GM23338 (cell line): ENCODE measurements around the gene DNAH6. TPM values are rescaled to one million over a fixed set of nuclear protein-coding genes. Genes with fewer than 3 reads are reported as not detected.

Source experiments
- ATAC-seq: fragments of 200-7000 bp; cut with Tn5 transposase; 3 replicates; pipeline ENCODE4 v1.9.1; 2020
- DNase-seq: peaks from one replicate; pipeline ENCODE4 v3.0.0-alpha.2; 2015; ENCODE audit warnings: low spot score
- H2AFZ ChIP-seq: fragments of 200-600 bp; sonication (generic); 2 replicates; pipeline ENCODE4 v1.8.0; 2016; ENCODE audit warnings: antibody characterized with exemption, mild to moderate bottlenecking, moderate library complexity
- H3F3A ChIP-seq: fragments of 200-600 bp; sonication (generic); replicated peaks from 2 replicates; pipeline ENCODE4 v1.8.0; 2017; ENCODE audit warnings: antibody characterized with exemption, mixed run types, low read depth
- H3K27ac ChIP-seq: fragments of 200-600 bp; sonication (generic); 2 replicates; pipeline ENCODE4 v1.6.1; 2016; ENCODE audit warnings: low read depth
- H3K27me3 ChIP-seq: fragments of 200-600 bp; sonication (generic); 2 replicates; pipeline ENCODE4 v1.8.0; 2016; ENCODE audit warnings: mild to moderate bottlenecking, mixed run types, moderate library complexity; ENCODE audit not compliant: insufficient read depth
- H3K36me3 ChIP-seq: fragments of 200-600 bp; sonication (generic); 2 replicates; pipeline ENCODE4 v1.8.0; 2016; ENCODE audit warnings: mild to moderate bottlenecking; ENCODE audit not compliant: insufficient read depth
- H3K4me1 ChIP-seq: fragments of 200-600 bp; sonication (generic); 2 replicates; pipeline ENCODE4 v1.8.0; 2016; ENCODE audit warnings: mild to moderate bottlenecking, moderate library complexity; ENCODE audit not compliant: insufficient read depth
- H3K4me2 ChIP-seq: fragments of 200-600 bp; sonication (generic); 2 replicates; pipeline ENCODE4 v1.7.1; 2017; ENCODE audit warnings: mixed run types
- H3K4me3 ChIP-seq: fragments of 200-600 bp; sonication (generic); 2 replicates; pipeline ENCODE4 v1.6.1; 2016; ENCODE audit warnings: mixed run types
- H3K79me2 ChIP-seq: fragments of 200-600 bp; sonication (generic); replicated peaks from 2 replicates; pipeline ENCODE4 v1.8.0; 2017; ENCODE audit warnings: mild to moderate bottlenecking; ENCODE audit not compliant: insufficient read depth
- H3K9me2 ChIP-seq: fragments of 200-600 bp; sonication (generic); 2 replicates; pipeline ENCODE4 v1.8.0; 2017; ENCODE audit not compliant: insufficient read depth
- H4K20me1 ChIP-seq: fragments of 200-600 bp; sonication (generic); replicated peaks from 2 replicates; pipeline ENCODE4 v1.8.0; 2017; ENCODE audit warnings: mild to moderate bottlenecking; ENCODE audit not compliant: insufficient read depth
- H3K27ac Mint-ChIP-seq: 2 replicates; pipeline ENCODE4 v1.8.0; 2020; ENCODE audit warnings: inconsistent platforms, mild to moderate bottlenecking, moderate library complexity, mixed read lengths
- H3K27me3 Mint-ChIP-seq: 3 replicates; pipeline ENCODE4 v1.8.0; 2022; ENCODE audit warnings: low read depth, mild to moderate bottlenecking, moderate library complexity, mixed read lengths, inconsistent platforms; ENCODE audit not compliant: insufficient read depth, poor library complexity
- H3K36me3 Mint-ChIP-seq: 3 replicates; pipeline ENCODE4 v1.8.0; 2021; ENCODE audit warnings: low read depth, mild to moderate bottlenecking, inconsistent platforms, moderate library complexity, mixed read lengths
- H3K4me1 Mint-ChIP-seq: 3 replicates; pipeline ENCODE4 v1.8.0; 2020; ENCODE audit warnings: mild to moderate bottlenecking, inconsistent platforms, mixed read lengths
- H3K4me3 Mint-ChIP-seq: 3 replicates; pipeline ENCODE4 v1.8.0; 2021; ENCODE audit warnings: moderate library complexity, mild to moderate bottlenecking, inconsistent platforms, mixed read lengths
- H3K9me3 Mint-ChIP-seq: 3 replicates; pipeline ENCODE4 v1.8.0; 2020; ENCODE audit warnings: moderate library complexity, mild to moderate bottlenecking, inconsistent platforms, mixed read lengths
- CREB1 ChIP-seq: fragments of 250-450 bp; sonication (Bioruptor Pico); IDR thresholded peaks from 2 replicates; pipeline ENCODE4 v1.5.0; 2020; ENCODE audit warnings: low read depth, mild to moderate bottlenecking, moderate library complexity
- EZH2 ChIP-seq: fragments of 200-600 bp; sonication (generic); IDR thresholded peaks from one replicate; pipeline ENCODE4 v1.8.0; 2017; ENCODE audit warnings: antibody characterized with exemption, mild to moderate bottlenecking, low read depth; ENCODE audit not compliant: unreplicated experiment
- EZH2phosphoT487 ChIP-seq: fragments of 200-600 bp; sonication (generic); IDR thresholded peaks from one replicate; pipeline ENCODE4 v1.8.1; 2018; ENCODE audit warnings: antibody characterized with exemption; ENCODE audit not compliant: unreplicated experiment
- POLR2AphosphoS5 ChIP-seq: IDR thresholded peaks from 2 replicates; pipeline ENCODE4 v1.6.1; 2016; ENCODE audit warnings: antibody characterized with exemption, low read depth
- STAT1 ChIP-seq: IDR thresholded peaks from one replicate; pipeline ENCODE4 v1.6.1; 2016; ENCODE audit warnings: antibody characterized with exemption; ENCODE audit not compliant: unreplicated experiment
- ZNF114 ChIP-seq: fragments of 250-450 bp; sonication (Bioruptor Pico); IDR thresholded peaks from 2 replicates; pipeline ENCODE4 v1.5.0; 2020; ENCODE audit warnings: mild to moderate bottlenecking, moderate library complexity
- ZNF462 ChIP-seq: fragments of 250-450 bp; sonication (Bioruptor Pico); IDR thresholded peaks from 2 replicates; pipeline ENCODE4 v1.5.0; 2020; ENCODE audit warnings: mild to moderate bottlenecking, moderate library complexity
- polyA plus RNA-seq: library from polyadenylated mRNA; unstranded; fragments of >200 nt; fragmentation: Nextera tagmentation; extraction: Ambion mirVana; gene quantifications from 2 replicates; pipeline ENCODE4 v1.2.1, GENCODE V29; 2016
- total RNA-seq: library from RNA; depleted of rRNA; stranded (reverse); fragments of >200 nt; shearing (Covaris generic); gene quantifications from 2 replicates; pipeline ENCODE4 v1.2.3, GENCODE V29; 2014
- TF ChIP-seq, protein P1 (sequence below), 2 experiments: fragments of 200-600 bp in 1 of 2; sonication (generic) in 1 of 2; conservative IDR thresholded peaks; 2 replicates each; pipeline versions ENCODE4 v1.5.1 to v1.6.1; 2016 to 2017; ENCODE audit warnings: antibody characterized with exemption in 2 of 2, low read depth in 2 of 2, mild to moderate bottlenecking in 2 of 2, moderate library complexity in 1 of 2
- TF ChIP-seq, protein P2 (sequence below): IDR thresholded peaks from 2 replicates; pipeline ENCODE4 v1.6.1; 2016; ENCODE audit warnings: antibody characterized with exemption

DNAH6 gene
- total and polyA plus RNA-seq, 2 experiments from 2014 or later, result 0.27 to 0.31 TPM

- TF ChIP-seq ZNF462 (no peak), POLR2AphosphoS5 (no peak), CREB1 (no peak), EZH2 (no peak), STAT1 (no peak), EZH2phosphoT487 (no peak)
- TF ChIP-seq, protein P1, sequence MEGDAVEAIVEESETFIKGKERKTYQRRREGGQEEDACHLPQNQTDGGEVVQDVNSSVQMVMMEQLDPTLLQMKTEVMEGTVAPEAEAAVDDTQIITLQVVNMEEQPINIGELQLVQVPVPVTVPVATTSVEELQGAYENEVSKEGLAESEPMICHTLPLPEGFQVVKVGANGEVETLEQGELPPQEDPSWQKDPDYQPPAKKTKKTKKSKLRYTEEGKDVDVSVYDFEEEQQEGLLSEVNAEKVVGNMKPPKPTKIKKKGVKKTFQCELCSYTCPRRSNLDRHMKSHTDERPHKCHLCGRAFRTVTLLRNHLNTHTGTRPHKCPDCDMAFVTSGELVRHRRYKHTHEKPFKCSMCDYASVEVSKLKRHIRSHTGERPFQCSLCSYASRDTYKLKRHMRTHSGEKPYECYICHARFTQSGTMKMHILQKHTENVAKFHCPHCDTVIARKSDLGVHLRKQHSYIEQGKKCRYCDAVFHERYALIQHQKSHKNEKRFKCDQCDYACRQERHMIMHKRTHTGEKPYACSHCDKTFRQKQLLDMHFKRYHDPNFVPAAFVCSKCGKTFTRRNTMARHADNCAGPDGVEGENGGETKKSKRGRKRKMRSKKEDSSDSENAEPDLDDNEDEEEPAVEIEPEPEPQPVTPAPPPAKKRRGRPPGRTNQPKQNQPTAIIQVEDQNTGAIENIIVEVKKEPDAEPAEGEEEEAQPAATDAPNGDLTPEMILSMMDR (conservative IDR thresholded peaks at IDR 0.05; ENCODE audit: low read depth in 2 of 2), result no peak
These were observed 120.0 kb downstream of the DNAH6 start (continued) for GRCh38 chr2:84636080-84636971.

- Mint-ChIP-seq H3K27me3 (no peaks in the 10 kb centered on the region), H3K27ac (no peak overlapping the region), H3K4me3 (no peak overlapping the region), H3K36me3 (no peaks in the 10 kb centered on the region), H3K4me1 (no peaks in the 10 kb centered on the region), H3K9me3 (no peaks in the 10 kb centered on the region)
- Histone ChIP-seq H3K27ac (no peak overlapping the region), H3K9me2 (no peaks in the 10 kb centered on the region), H3K4me2 (no peak overlapping the region), H3K36me3 (no peaks in the 10 kb centered on the region), H3K4me1 (no peaks in the 10 kb centered on the region), H3F3A (no peaks in the 10 kb centered on the region), H3K79me2 (no peaks in the 10 kb centered on the region), H4K20me1 (no peaks in the 10 kb centered on the region), H3K4me3 (no peak overlapping the region), H2AFZ (no peak overlapping the region), H3K27me3 (no peaks in the 10 kb centered on the region)
- ATAC-seq, result no peak
- no peak for DNase-seq
- TF ChIP-seq, protein P2, sequence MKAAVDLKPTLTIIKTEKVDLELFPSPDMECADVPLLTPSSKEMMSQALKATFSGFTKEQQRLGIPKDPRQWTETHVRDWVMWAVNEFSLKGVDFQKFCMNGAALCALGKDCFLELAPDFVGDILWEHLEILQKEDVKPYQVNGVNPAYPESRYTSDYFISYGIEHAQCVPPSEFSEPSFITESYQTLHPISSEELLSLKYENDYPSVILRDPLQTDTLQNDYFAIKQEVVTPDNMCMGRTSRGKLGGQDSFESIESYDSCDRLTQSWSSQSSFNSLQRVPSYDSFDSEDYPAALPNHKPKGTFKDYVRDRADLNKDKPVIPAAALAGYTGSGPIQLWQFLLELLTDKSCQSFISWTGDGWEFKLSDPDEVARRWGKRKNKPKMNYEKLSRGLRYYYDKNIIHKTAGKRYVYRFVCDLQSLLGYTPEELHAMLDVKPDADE, result no peak
- TF ChIP-seq ZNF114 (CRISPR knock-in tag), result no peak
- TF ChIP-seq, protein P1 (conservative IDR thresholded peaks at IDR 0.05; ENCODE audit: low read depth in 2 of 2), result no peak
These were observed 123.5 kb downstream of the DNAH6 start for GRCh38 chr2:84639751-84640150.
